K562 (cell line): ENCODE results near the gene NTN1.

ENCODE experiments used
- CAMTA2 ChIP-seq: fragments of 250-450 bp; sonication (Bioruptor Pico); conservative IDR thresholded peaks from 2 replicates; pipeline ENCODE4 v1.5.1; 2022
- EP300 ChIP-seq: IDR thresholded peaks from 2 replicates; pipeline ENCODE4 v1.6.1; 2012; ENCODE audit warnings: low read length, improper control_type of control experiment
- FOXK1 ChIP-seq: sonication (generic); formaldehyde crosslinking; IDR thresholded peaks from 2 replicates; pipeline ENCODE4 v1.8.0; 2022; ENCODE audit warnings: missing genetic modification reagents, mild to moderate bottlenecking, borderline replicate concordance
- FOXM1 ChIP-seq, 2 experiments: fragments of 450-650 bp in 1 of 2; sonication (generic) in 1 of 2; formaldehyde crosslinking in 1 of 2; IDR thresholded peaks; 2 replicates each; pipeline versions ENCODE4 v1.6.1 to v1.9.0; 2017 to 2022; ENCODE audit warnings: low read depth in 2 of 2, mild to moderate bottlenecking in 2 of 2, missing genetic modification reagents in 1 of 2, moderate library complexity in 1 of 2
- NR2F6 ChIP-seq: fragments of 450-650 bp; formaldehyde crosslinking; IDR thresholded peaks from 2 replicates; pipeline ENCODE4 v1.4.0; 2020; ENCODE audit warnings: mild to moderate bottlenecking
- TAF1 ChIP-seq: IDR thresholded peaks from 2 replicates; pipeline ENCODE4 v1.6.1; 2011; ENCODE audit warnings: mild to moderate bottlenecking, low read length, moderate library complexity; ENCODE audit not compliant: insufficient read depth, control insufficient read depth, severe bottlenecking; ENCODE audit errors: extremely low read depth
- ZNF274 ChIP-seq: IDR thresholded peaks from 2 replicates; pipeline ENCODE4 v1.6.1; 2011; ENCODE audit warnings: low read depth, mild to moderate bottlenecking, low read length, moderate library complexity, borderline replicate concordance
- TF ChIP-seq, protein P1 (sequence below), 2 experiments: fragments of 450-650 bp in 1 of 2; sonication (generic) in 1 of 2; formaldehyde crosslinking in 1 of 2; IDR thresholded peaks in 1 of 2; conservative IDR thresholded peaks in 1 of 2; 2 replicates each; pipeline versions ENCODE4 v1.6.1 to v1.8.1; 2016 to 2023; ENCODE audit warnings: mild to moderate bottlenecking in 2 of 2, moderate library complexity in 2 of 2, inconsistent platforms in 1 of 2, missing genetic modification reagents in 1 of 2
- TF ChIP-seq, protein P2 (sequence below): fragments of 450-650 bp; conservative IDR thresholded peaks from 2 replicates; pipeline ENCODE4 v1.6.1; 2016; ENCODE audit warnings: missing genetic modification characterization, low read depth, mild to moderate bottlenecking, missing compliant biosample characterization, moderate library complexity

DNA sequence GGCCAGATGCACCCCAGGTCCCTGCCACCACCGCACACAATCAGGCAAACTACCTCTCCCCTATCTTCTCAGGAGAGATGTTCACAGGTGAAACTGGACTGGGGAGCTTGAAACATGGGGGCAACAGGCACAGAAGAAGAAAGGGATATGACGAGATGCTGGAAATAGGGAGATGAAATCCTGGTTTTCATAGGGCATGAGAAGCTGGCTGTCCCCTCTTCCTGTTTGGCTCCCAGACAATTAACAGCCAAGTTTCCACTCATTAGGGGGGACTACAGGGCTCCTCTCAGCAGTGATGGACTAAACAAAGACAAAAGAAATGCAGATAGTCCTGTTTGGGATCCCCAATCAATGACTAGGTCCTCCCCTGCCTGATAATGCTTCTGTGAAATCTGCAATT is 266.0 kb downstream of the NTN1 start:
- TF ChIP-seq, protein P1, sequence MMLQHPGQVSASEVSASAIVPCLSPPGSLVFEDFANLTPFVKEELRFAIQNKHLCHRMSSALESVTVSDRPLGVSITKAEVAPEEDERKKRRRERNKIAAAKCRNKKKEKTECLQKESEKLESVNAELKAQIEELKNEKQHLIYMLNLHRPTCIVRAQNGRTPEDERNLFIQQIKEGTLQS (IDR thresholded peaks at IDR 0.05) = no peak
- TF ChIP-seq, protein P1 (CRISPR knock-in tag; conservative IDR thresholded peaks at IDR 0.05) = no peak
- no peak for TF ChIP-seq EP300
- TF ChIP-seq ZNF274 = no peak
- TF ChIP-seq NR2F6 (CRISPR knock-in tag) = no peak
- no peak for TF ChIP-seq CAMTA2 (CRISPR knock-in tag)
- no peak for TF ChIP-seq FOXM1 (IDR thresholded peaks at IDR 0.05; ENCODE audit: low read depth)
- no peak for TF ChIP-seq FOXM1 (CRISPR knock-in tag; IDR thresholded peaks at IDR 0.05; ENCODE audit: low read depth)
- no peak for TF ChIP-seq TAF1
- TF ChIP-seq, protein P2, sequence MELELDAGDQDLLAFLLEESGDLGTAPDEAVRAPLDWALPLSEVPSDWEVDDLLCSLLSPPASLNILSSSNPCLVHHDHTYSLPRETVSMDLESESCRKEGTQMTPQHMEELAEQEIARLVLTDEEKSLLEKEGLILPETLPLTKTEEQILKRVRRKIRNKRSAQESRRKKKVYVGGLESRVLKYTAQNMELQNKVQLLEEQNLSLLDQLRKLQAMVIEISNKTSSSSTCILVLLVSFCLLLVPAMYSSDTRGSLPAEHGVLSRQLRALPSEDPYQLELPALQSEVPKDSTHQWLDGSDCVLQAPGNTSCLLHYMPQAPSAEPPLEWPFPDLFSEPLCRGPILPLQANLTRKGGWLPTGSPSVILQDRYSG (tag) = no peak
- TF ChIP-seq FOXK1 (CRISPR knock-in tag) = no peak
